ENCODE results near the gene BRSK1. TPM values are rescaled to one million over a fixed set of nuclear protein-coding genes. Genes with fewer than 3 reads are reported as not detected.
A peak's percentile ranks its signal among the peaks of the same experiment; 100 is the strongest.

Gene BRSK1
- 10.6 and 12.8 TPM in 2 replicates for polyA plus RNA-seq (2011; rRNA removed)
- polyA minus RNA-seq (2011; rRNA and poly(A)+ RNA removed) = 2.1 and 4.7 TPM in 2 replicates

GRCh38 chr19:55283548-55284377, at the start of gene BRSK1:
BRSK1 (plus strand) TSS chr19:55283997; CDS start chr19:55284443, 446 bp downstream.
- TF ChIP-seq, protein P1, sequence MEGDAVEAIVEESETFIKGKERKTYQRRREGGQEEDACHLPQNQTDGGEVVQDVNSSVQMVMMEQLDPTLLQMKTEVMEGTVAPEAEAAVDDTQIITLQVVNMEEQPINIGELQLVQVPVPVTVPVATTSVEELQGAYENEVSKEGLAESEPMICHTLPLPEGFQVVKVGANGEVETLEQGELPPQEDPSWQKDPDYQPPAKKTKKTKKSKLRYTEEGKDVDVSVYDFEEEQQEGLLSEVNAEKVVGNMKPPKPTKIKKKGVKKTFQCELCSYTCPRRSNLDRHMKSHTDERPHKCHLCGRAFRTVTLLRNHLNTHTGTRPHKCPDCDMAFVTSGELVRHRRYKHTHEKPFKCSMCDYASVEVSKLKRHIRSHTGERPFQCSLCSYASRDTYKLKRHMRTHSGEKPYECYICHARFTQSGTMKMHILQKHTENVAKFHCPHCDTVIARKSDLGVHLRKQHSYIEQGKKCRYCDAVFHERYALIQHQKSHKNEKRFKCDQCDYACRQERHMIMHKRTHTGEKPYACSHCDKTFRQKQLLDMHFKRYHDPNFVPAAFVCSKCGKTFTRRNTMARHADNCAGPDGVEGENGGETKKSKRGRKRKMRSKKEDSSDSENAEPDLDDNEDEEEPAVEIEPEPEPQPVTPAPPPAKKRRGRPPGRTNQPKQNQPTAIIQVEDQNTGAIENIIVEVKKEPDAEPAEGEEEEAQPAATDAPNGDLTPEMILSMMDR (IDR thresholded peaks at IDR 0.05; ENCODE audit: insufficient read depth, low read depth, low read length) = no peak
- no peak for DNase-seq (ENCODE audit: low read depth)
- POLR2A ChIA-PET = no interaction called here
- Histone ChIP-seq H3K27me3 (ENCODE audit: control insufficient read depth, insufficient read depth, low read length) (no peaks in the 10 kb centered on the region), H3K4me3 (ENCODE audit: low read depth, low read length) (peak within 1 kb of the TSS; percentile 57), H3K36me3 (ENCODE audit: control insufficient read depth, insufficient read depth, low read length) (peaks cover 3% of the 10 kb centered on the region)
- CTCF ChIA-PET = interaction anchor here (1.2 to 1.3 kb wide), 3 partner anchors 8 to 123 kb away, joined by 3 to 5 read pairs (median 3); no protein-coding TSS in a partner anchor

DNA sequence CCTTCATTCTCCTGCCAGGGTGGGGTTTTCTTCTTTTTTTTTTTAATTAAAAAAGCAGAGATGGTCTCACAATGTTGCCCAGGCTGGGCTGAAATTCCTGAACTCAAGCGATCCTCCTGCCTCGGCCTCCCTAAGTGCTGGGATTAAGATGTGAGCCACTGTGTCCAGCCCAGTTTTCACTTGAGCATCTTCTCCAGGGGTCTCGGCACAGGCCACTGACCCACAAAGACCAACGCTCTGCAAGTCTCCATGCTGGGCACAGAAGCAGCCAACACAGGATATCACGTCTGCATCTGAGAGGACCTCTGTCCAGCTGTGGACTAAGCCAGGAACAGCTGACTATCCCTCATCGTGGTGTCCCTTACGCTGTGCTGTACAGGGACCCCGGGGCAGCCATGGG, 45.8 kb upstream of the BRSK1 start:
- no peak for DNase-seq (ENCODE audit: low read depth)
- Histone ChIP-seq H3K27me3 (ENCODE audit: control insufficient read depth, insufficient read depth, low read length) (no peaks in the 10 kb centered on the region), H3K36me3 (ENCODE audit: control insufficient read depth, insufficient read depth, low read length) (peaks cover 50% of the 10 kb centered on the region), H3K4me3 (ENCODE audit: low read depth, low read length) (no peak overlapping the region)
- POLR2A ChIA-PET = no interaction called here
- CTCF ChIA-PET = no interaction called here
- TF ChIP-seq, protein P1 (IDR thresholded peaks at IDR 0.05; ENCODE audit: insufficient read depth, low read depth, low read length) = no peak

DNA sequence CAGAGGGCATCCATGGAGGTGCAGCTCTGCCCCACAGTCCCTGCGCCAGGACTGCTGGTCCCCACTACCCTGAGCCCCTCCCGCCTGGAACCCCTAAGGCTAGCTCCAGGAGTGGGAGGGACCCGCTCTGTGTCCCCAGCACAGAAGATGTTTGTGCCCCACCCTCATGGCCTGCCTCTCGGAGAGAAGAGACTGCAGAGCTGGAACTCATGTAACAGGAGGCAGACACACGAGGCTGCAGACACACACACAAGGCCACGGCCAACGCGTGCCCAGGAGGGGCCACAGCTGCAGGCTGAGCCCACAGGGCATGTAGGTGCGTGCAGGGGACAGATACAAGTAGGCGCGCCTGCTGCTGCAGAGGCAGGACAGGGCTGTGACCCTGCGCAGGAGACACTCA, 44.8 kb upstream of the BRSK1 start:
- TF ChIP-seq, protein P1 (IDR thresholded peaks at IDR 0.05; ENCODE audit: insufficient read depth, low read depth, low read length) = no peak
- Histone ChIP-seq H3K27me3 (ENCODE audit: control insufficient read depth, insufficient read depth, low read length) (no peaks in the 10 kb centered on the region), H3K36me3 (ENCODE audit: control insufficient read depth, insufficient read depth, low read length) (peaks cover 54% of the 10 kb centered on the region), H3K4me3 (ENCODE audit: low read depth, low read length) (no peak overlapping the region)
- ChIA-PET CTCF (no interaction called here), POLR2A (no interaction called here)
- no peak for DNase-seq (ENCODE audit: low read depth)

DNA sequence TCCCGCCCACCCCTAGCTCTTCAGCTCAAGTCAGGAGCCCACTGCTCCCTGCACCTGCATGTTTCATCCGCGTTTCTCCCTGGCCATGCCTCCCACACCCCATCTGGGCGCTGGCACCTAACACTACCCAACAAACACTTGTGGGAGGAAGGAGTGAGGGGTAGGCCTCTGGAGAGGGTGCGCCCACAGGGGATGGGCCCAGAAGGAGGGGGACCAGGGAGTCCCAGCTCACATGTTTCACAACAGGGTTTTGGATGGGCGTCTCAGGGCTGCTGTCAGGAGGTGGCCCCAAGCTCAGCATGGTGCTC, 43.1 kb upstream of the BRSK1 start:
- Histone ChIP-seq H3K27me3 (ENCODE audit: control insufficient read depth, insufficient read depth, low read length) (no peaks in the 10 kb centered on the region), H3K36me3 (ENCODE audit: control insufficient read depth, insufficient read depth, low read length) (peaks cover 64% of the 10 kb centered on the region), H3K4me3 (ENCODE audit: low read depth, low read length) (no peak overlapping the region)
- ChIA-PET POLR2A (no interaction called here), CTCF (interaction anchor here (1.2 kb wide), 1 partner anchor 14 kb away, joined by 3 read pairs; no protein-coding TSS in a partner anchor)
- no peak for DNase-seq (ENCODE audit: low read depth)
- TF ChIP-seq, protein P1 (IDR thresholded peaks at IDR 0.05; ENCODE audit: insufficient read depth, low read depth, low read length) = no peak

DNA sequence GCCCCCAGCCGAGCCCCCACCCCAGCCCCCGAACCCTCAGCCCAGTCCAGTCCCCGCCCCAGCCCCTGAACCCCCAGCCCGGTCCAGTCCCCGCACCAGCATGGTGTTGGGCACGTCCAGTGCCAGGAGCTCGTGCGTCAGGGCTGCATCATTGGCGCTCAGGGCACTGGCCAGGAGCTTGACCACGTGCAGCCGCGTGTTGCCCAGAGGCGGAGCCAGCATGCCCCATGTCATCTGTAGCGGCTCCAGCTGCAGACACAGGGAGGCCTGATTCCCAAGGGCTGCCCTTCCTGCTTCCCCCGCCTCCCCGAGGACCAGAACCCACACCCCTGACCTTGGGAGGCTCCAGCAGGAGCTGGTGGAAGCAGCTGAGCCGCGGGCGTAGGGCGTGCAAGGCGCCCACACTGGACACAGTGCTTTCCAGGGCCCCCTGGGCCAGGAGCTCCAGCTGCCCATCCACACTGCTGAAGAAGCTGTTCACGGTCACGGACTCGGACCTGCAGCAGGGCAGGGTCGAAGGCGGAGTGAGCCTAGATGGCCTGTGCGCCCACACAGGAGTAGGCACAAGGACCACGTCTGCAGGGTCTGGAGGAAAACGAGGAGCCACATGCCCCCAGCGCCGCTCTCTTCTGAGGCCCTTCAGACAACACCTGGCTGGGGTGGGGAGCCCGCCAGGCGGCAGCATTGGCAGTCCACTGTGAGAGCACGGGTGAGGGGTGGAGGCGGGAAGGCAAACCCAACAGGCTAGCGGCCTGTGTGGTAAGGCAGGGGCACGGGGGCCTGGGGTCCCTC, 42.5 kb upstream of the BRSK1 start:
- TF ChIP-seq, protein P1 (IDR thresholded peaks at IDR 0.05; ENCODE audit: insufficient read depth, low read depth, low read length) = no peak
- ChIA-PET CTCF (interaction anchor here (0.8 to 1.0 kb wide), 2 partner anchors 11 to 14 kb away, joined by 4 read pairs; no protein-coding TSS in a partner anchor), POLR2A (no interaction called here)
- no peaks in the 10 kb centered on the region for H3K27me3 ChIP-seq (ENCODE audit: control insufficient read depth, insufficient read depth, low read length)
- no peak for DNase-seq (ENCODE audit: low read depth)
- no peak overlapping the region for H3K4me3 ChIP-seq (ENCODE audit: low read depth, low read length)
- H3K36me3 ChIP-seq (ENCODE audit: control insufficient read depth, insufficient read depth, low read length) = peaks cover 64% of the 10 kb centered on the region

All from BJ (cell line).